Left ventricle myocardium inferior (tissue), 1 donor: ENCODE results near the gene SLC25A44. TPM values are rescaled to one million over a fixed set of nuclear protein-coding genes. Genes with fewer than 3 reads are reported as not detected.

Experiments
- DNase-seq: peaks from one replicate; pipeline ENCODE4 v3.0.0-alpha.2; 2020
- H3K27ac ChIP-seq: fragments of 200-600 bp; replicated peaks from 2 replicates; pipeline ENCODE4 v1.8.0; 2021
- H3K27me3 ChIP-seq: fragments of 200-600 bp; 2 replicates; pipeline ENCODE4 v1.8.0; 2021; ENCODE audit warnings: low read depth
- H3K36me3 ChIP-seq: fragments of 200-600 bp; 2 replicates; pipeline ENCODE4 v1.8.0; 2021
- H3K4me1 ChIP-seq: fragments of 200-600 bp; 2 replicates; pipeline ENCODE4 v1.8.0; 2021
- H3K4me3 ChIP-seq: fragments of 200-600 bp; 2 replicates; pipeline ENCODE4 v1.8.0; 2021; ENCODE audit warnings: mild to moderate bottlenecking, moderate library complexity
- H3K9me3 ChIP-seq: fragments of 200-600 bp; replicated peaks from 2 replicates; pipeline ENCODE4 v1.8.0; 2021
- intact Hi-C: fragments of 100-400 bp; cut with micrococcal nuclease; formaldehyde crosslinking; loops from one replicate; pipeline ENCODE4 v1.11.0; 2022
- total RNA-seq: library from RNA; stranded (reverse); fragmentation: NEBNext Ultra II Directional; extraction: Animal tissue kit (Norgen Biotek cat#: 25700); gene quantifications from one replicate; pipeline ENCODE4 v1.2.1, GENCODE V29; 2021
- TF ChIP-seq, protein P1 (sequence below): fragments of 200-600 bp; IDR thresholded peaks from 2 replicates; pipeline ENCODE4 v1.8.0; 2021; ENCODE audit warnings: antibody characterized with exemption, mild to moderate bottlenecking, borderline replicate concordance
- donor health status: DM: no; HTN: yes; CAD: no; lungs with severe emphysema.

Gene SLC25A44
- total RNA-seq, 1 donor from 2014 or later: 14.4 TPM

DNA sequence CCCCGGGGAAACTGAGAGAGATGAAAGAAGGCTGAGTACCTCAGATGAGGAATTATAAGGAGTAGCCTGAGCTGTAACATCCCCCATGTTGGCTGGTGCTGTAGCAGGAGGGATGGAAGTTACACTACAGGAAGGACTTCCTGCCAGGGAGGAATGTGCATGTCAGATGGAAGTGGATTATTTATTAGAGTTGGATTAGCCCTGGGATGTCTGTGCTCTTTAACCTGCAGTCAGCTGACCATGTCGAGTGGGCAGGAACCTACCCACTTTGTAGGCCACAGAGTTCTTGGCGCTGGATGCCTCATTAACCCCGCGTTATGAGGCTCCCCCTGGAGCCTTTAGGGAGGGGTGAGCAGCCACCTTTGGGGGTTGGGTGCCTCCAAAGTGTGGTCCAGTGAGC, 41.3 kb upstream of the SLC25A44 start:
- peaks cover 39% of the 10 kb centered on the region for H3K27me3 ChIP-seq
- no peak for DNase-seq
- intact Hi-C loops: loop anchor here (10.0 kb wide), 1 partner anchor 52 kb away; no protein-coding TSS in a partner anchor
- TF ChIP-seq, protein P1, sequence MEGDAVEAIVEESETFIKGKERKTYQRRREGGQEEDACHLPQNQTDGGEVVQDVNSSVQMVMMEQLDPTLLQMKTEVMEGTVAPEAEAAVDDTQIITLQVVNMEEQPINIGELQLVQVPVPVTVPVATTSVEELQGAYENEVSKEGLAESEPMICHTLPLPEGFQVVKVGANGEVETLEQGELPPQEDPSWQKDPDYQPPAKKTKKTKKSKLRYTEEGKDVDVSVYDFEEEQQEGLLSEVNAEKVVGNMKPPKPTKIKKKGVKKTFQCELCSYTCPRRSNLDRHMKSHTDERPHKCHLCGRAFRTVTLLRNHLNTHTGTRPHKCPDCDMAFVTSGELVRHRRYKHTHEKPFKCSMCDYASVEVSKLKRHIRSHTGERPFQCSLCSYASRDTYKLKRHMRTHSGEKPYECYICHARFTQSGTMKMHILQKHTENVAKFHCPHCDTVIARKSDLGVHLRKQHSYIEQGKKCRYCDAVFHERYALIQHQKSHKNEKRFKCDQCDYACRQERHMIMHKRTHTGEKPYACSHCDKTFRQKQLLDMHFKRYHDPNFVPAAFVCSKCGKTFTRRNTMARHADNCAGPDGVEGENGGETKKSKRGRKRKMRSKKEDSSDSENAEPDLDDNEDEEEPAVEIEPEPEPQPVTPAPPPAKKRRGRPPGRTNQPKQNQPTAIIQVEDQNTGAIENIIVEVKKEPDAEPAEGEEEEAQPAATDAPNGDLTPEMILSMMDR: no peak
- no peaks in the 10 kb centered on the region for H3K4me1 ChIP-seq
- H3K9me3 ChIP-seq: no peaks in the 10 kb centered on the region
- H3K4me3 ChIP-seq: no peak overlapping the region
- H3K36me3 ChIP-seq: no peaks in the 10 kb centered on the region
- H3K27ac ChIP-seq: no peak overlapping the region

DNA sequence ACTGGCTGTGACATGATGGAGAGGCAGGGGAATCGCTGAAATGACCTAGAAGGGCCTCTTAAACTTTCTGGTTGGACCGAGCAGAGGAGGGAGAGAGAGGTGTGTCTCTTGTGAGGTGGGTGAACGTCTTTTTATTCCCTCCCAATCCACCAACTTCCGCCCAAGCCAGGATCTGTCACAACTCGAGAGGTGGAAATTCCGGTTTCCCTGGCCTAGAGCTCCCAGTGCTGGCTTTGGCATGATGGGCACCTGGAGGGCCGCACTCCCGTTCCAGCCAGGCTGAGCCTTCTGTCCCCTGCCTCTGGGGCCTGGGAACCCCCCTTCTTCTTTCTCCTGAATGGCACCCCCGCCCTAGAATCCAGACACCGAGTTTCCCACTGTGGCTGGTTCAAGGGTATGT, 40.5 kb upstream of the SLC25A44 start, which contains the start of gene SEMA4A:
TSS of gene SEMA4A (plus strand) at position 224 of the 400 bp plus-strand sequence. CDS start 994 bp downstream, outside the sequence.
- H3K36me3 ChIP-seq: no peaks in the 10 kb centered on the region
- TF ChIP-seq, protein P1: no peak
- H3K4me1 ChIP-seq: no peaks in the 10 kb centered on the region
- no peak for DNase-seq
- intact Hi-C loops: loop anchor here (10.0 kb wide), 1 partner anchor 51 kb away; no protein-coding TSS in a partner anchor
- H3K27me3 ChIP-seq: peaks cover 39% of the 10 kb centered on the region
- H3K4me3 ChIP-seq: no peak within 1 kb of the TSS
- H3K9me3 ChIP-seq: no peaks in the 10 kb centered on the region
- no peak within 1 kb of the TSS for H3K27ac ChIP-seq

DNA sequence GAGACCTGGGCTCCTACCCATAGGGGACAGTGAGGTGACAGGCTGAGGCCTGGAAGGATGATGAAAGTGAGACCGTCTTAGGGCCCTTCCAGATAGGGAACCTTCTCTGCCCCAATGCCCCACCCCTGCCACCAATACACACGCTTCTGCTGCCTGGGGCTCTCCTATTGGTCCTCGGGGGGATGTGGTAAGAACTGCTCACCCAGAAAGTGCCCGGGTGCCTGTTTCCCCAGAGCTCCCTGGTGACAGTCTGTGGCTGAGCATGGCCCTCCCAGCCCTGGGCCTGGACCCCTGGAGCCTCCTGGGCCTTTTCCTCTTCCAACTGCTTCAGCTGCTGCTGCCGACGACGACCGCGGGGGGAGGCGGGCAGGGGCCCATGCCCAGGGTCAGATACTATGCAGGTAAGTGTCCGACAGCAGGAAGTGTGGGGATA, 39.6 kb upstream of the SLC25A44 start:
- no peaks in the 10 kb centered on the region for H3K36me3 ChIP-seq
- H3K27me3 ChIP-seq: peaks cover 39% of the 10 kb centered on the region
- no peak for DNase-seq
- TF ChIP-seq, protein P1: no peak
- no peak overlapping the region for H3K4me3 ChIP-seq
- H3K9me3 ChIP-seq: no peaks in the 10 kb centered on the region
- intact Hi-C loops: loop anchor here (10.0 kb wide), 1 partner anchor 50 kb away; no protein-coding TSS in a partner anchor
- H3K27ac ChIP-seq: no peak overlapping the region
- no peaks in the 10 kb centered on the region for H3K4me1 ChIP-seq

DNA sequence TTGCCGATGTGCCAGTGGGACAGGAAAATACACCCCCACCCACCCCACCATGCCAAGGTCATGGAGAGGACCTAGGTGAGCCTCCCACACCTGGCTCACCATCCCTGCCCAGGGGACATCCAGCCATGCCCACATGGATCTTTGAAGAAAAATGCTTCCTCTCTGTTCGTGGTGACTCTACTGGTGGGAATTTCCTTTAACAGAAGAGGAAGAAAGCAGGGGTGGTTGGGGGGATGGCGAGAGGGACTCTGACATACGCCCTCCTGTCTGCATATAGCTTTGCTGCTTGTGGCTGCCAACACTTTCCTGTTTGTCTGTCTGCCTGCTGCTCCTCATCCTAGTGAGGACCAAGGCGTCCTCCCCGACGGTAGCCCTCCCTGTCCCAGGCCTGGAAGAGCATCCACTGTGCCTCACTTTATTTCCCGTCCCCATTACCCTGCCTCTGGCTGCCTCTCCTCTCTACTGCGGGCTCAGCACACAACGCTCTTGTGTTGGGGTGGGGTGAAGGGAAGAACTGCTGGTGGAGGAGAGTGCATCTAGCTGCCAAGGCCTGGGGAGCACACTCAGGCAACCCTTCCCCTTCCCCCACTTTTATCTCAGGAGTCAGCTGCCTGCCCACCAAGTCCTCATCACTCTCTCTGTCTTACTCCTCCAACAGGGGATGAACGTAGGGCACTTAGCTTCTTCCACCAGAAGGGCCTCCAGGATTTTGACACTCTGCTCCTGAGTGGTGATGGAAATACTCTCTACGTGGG, 38.0 kb upstream of the SLC25A44 start:
- H3K4me1 ChIP-seq: peaks cover 10% of the 10 kb centered on the region
- H3K4me3 ChIP-seq: no peak overlapping the region
- peaks cover 24% of the 10 kb centered on the region for H3K27me3 ChIP-seq
- no peak overlapping the region for H3K27ac ChIP-seq
- no peaks in the 10 kb centered on the region for H3K36me3 ChIP-seq
- no peak for DNase-seq
- no peaks in the 10 kb centered on the region for H3K9me3 ChIP-seq
- intact Hi-C loops: loop anchor here (10.0 kb wide), 1 partner anchor 49 kb away; no protein-coding TSS in a partner anchor
- TF ChIP-seq, protein P1: no peak

- TF ChIP-seq, protein P1: no peak
- intact Hi-C loops: loop anchor here (10.0 kb wide), 1 partner anchor 47 kb away; no protein-coding TSS in a partner anchor
- Histone ChIP-seq H3K36me3 (no peaks in the 10 kb centered on the region), H3K4me1 (peaks cover 25% of the 10 kb centered on the region), H3K27me3 (peaks cover 8% of the 10 kb centered on the region), H3K4me3 (no peak overlapping the region), H3K9me3 (no peaks in the 10 kb centered on the region), H3K27ac (no peak overlapping the region)
- no peak for DNase-seq
Observed at GRCh38 chr1:156157506-156157905, 36.4 kb upstream of the SLC25A44 start.
